ENCODE measurements around the gene KCNJ3. TPM values are rescaled to one million over a fixed set of nuclear protein-coding genes. Genes with fewer than 3 reads are reported as not detected.

KCNJ3 gene
- total RNA-seq, 1 experiment from 2014 or later = 0.31 TPM

- TF ChIP-seq AFF4 (CRISPR knock-in tag; IDR thresholded peaks at IDR 0.05; ENCODE audit: borderline replicate concordance) (no peak), ERG (CRISPR knock-in tag; IDR thresholded peaks at IDR 0.05) (no peak), ZSCAN18 (CRISPR knock-in tag; IDR thresholded peaks at IDR 0.05) (no peak)
Measured at GRCh38 chr2:154696810-154697417, 1.6 kb upstream of the KCNJ3 start (continued).

- Mint-ChIP-seq H3K27ac (no peak overlapping the region), H3K36me3 (no peaks in the 10 kb centered on the region), H3K4me1 (peaks cover 14% of the 10 kb centered on the region), H3K9me3 (no peaks in the 10 kb centered on the region), H3K27me3 (ENCODE audit: low read depth) (peaks cover 52% of the 10 kb centered on the region), H3K4me3 (peak overlapping the region; percentile 78)
- DNase-seq (ENCODE audit: low spot score) = peak; percentile 55
- ATAC-seq = peak; percentile 80
- POLR2A ChIA-PET = no interaction called here
- CTCF ChIA-PET = interaction anchor here (0.9 to 1.2 kb wide), 2 partner anchors 10 to 213 kb away, joined by 3 to 4 read pairs; no protein-coding TSS in a partner anchor
- TF ChIP-seq ESRRA (CRISPR knock-in tag; IDR thresholded peaks at IDR 0.05; ENCODE audit: borderline replicate concordance) = no peak
- TF ChIP-seq ZNF121 (CRISPR knock-in tag; IDR thresholded peaks at IDR 0.05) = peak; percentile 13; the same call in 1 of the 2 replicates
- TF ChIP-seq ZSCAN18 (CRISPR knock-in tag; IDR thresholded peaks at IDR 0.05) = no peak
- TF ChIP-seq E2F5 (CRISPR knock-in tag; IDR thresholded peaks at IDR 0.05) = 0 out of 2 replicates have a peak, but pooled peaks have one; percentile 27
- TF ChIP-seq ZNF317 (CRISPR knock-in tag; IDR thresholded peaks at IDR 0.05; ENCODE audit: borderline replicate concordance, low read depth) = peak; percentile 28; the same call in 1 of the 2 replicates
- 0 out of 2 replicates have a peak, but pooled peaks have one; percentile 38 for TF ChIP-seq SMAD4 (CRISPR knock-in tag; IDR thresholded peaks at IDR 0.05)
- peak; percentile 53; the same call in 1 of the 2 replicates for TF ChIP-seq ARID4B (CRISPR knock-in tag; IDR thresholded peaks at IDR 0.05; ENCODE audit: borderline replicate concordance)
- TF ChIP-seq TEAD4 (CRISPR knock-in tag; IDR thresholded peaks at IDR 0.05) = 0 out of 2 replicates have a peak, but pooled peaks have one; percentile 31
- TF ChIP-seq FOXP1 (CRISPR knock-in tag; IDR thresholded peaks at IDR 0.05; ENCODE audit: borderline replicate concordance) = peak; percentile 37; the same call in 1 of the 2 replicates
- peak; percentile 59; the same call in 1 of the 2 replicates for TF ChIP-seq CREM (CRISPR knock-in tag; IDR thresholded peaks at IDR 0.05)
- no peak for TF ChIP-seq NFYB (CRISPR knock-in tag; conservative IDR thresholded peaks at IDR 0.05; ENCODE audit: low read depth)
- peak; percentile 62; the same call in 1 of the 2 replicates for TF ChIP-seq RELA (CRISPR knock-in tag; IDR thresholded peaks at IDR 0.05; ENCODE audit: borderline replicate concordance)
- 0 out of 2 replicates have a peak, but pooled peaks have one; percentile 52 for TF ChIP-seq E2F4 (CRISPR knock-in tag; IDR thresholded peaks at IDR 0.05; ENCODE audit: borderline replicate concordance, low read depth)
- 0 out of 2 replicates have a peak, but pooled peaks have one; percentile 15 for TF ChIP-seq GTF2I (CRISPR knock-in tag; conservative IDR thresholded peaks at IDR 0.05)
- no peak for TF ChIP-seq OVOL2 (CRISPR knock-in tag; IDR thresholded peaks at IDR 0.05; ENCODE audit: borderline replicate concordance)
- no peak for TF ChIP-seq EMX1 (CRISPR knock-in tag; IDR thresholded peaks at IDR 0.05)
Measured at GRCh38 chr2:154697418-154698252, 860 bp upstream of the KCNJ3 start.

All from WTC11 (cell line).